SU-DHL-6 (cell line): ENCODE data around the gene NRF1.

Experiments
- H2AFZ ChIP-seq: fragments of 200-600 bp; sonication (generic); 2 replicates; pipeline ENCODE4 v1.6.1; 2014; ENCODE audit warnings: low read depth, mild to moderate bottlenecking, moderate library complexity, mixed read lengths, antibody characterized with exemption, low read length; ENCODE audit not compliant: severe bottlenecking
- H3F3A ChIP-seq: fragments of 200-600 bp; shearing (Covaris generic); 2 replicates; pipeline ENCODE4 v1.6.0; 2016; ENCODE audit warnings: antibody characterized with exemption, mild to moderate bottlenecking; ENCODE audit not compliant: insufficient read depth
- H3K27ac ChIP-seq: fragments of 200-600 bp; sonication (generic); 2 replicates; pipeline ENCODE4 v1.5.1; 2016; ENCODE audit warnings: low read depth, mild to moderate bottlenecking, low read length, moderate library complexity, mixed read lengths
- H3K27me3 ChIP-seq: fragments of 200-600 bp; sonication (generic), shearing (Covaris generic); 2 replicates; pipeline ENCODE4 v1.6.0; 2014; ENCODE audit warnings: mild to moderate bottlenecking, low read length
- H3K36me3 ChIP-seq: fragments of 200-600 bp; sonication (generic); 2 replicates; pipeline ENCODE4 v1.6.1; 2014; ENCODE audit warnings: mild to moderate bottlenecking, low read length, mixed read lengths
- H3K4me2 ChIP-seq: fragments of 300-600, 200-600 bp; shearing (Covaris generic), sonication (generic); 2 replicates; pipeline ENCODE4 v1.6.0; 2014; ENCODE audit warnings: low read length, low read depth, mild to moderate bottlenecking; ENCODE audit not compliant: poor library complexity, severe bottlenecking
- H3K4me3 ChIP-seq: fragments of 200-600 bp; sonication (generic); 2 replicates; pipeline ENCODE4 v1.5.1; 2014; ENCODE audit warnings: antibody characterized with exemption, low read length, mild to moderate bottlenecking, mixed read lengths; ENCODE audit not compliant: insufficient read depth, poor library complexity, severe bottlenecking
- H3K79me2 ChIP-seq: fragments of 200-600 bp; sonication (generic); 2 replicates; pipeline ENCODE4 v1.6.1; 2014; ENCODE audit warnings: mild to moderate bottlenecking, low read length, moderate library complexity; ENCODE audit not compliant: insufficient read depth
- H3K9ac ChIP-seq: fragments of 200-600 bp; sonication (generic); 2 replicates; pipeline ENCODE4 v1.7.0; 2014; ENCODE audit warnings: mild to moderate bottlenecking, low read length
- H3K9me2 ChIP-seq: fragments of 200-600 bp; sonication (generic); replicated peaks from 2 replicates; pipeline ENCODE4 v1.6.1; 2014; ENCODE audit warnings: low read length; ENCODE audit not compliant: insufficient read depth
- H3K9me3 ChIP-seq: fragments of 200-600 bp; sonication (generic); 2 replicates; pipeline ENCODE4 v1.6.1; 2014; ENCODE audit warnings: low read length, mixed read lengths; ENCODE audit not compliant: insufficient read depth
- H4K20me1 ChIP-seq: fragments of 200-600 bp; sonication (generic); 2 replicates; pipeline ENCODE4 v1.6.1; 2014; ENCODE audit warnings: low read depth, mild to moderate bottlenecking, antibody characterized with exemption, low read length, moderate library complexity, mixed read lengths
- EZH2phosphoT487 ChIP-seq: fragments of 200-600 bp; sonication (generic), shearing (Covaris generic); conservative IDR thresholded peaks from 2 replicates; pipeline ENCODE4 v1.6.1; 2018; ENCODE audit warnings: mild to moderate bottlenecking, antibody characterized with exemption, low read length, moderate library complexity, mixed read lengths
- TF ChIP-seq, protein P1 (sequence below): fragments of 200-600 bp; sonication (generic); IDR thresholded peaks from one replicate; pipeline ENCODE4 v1.5.1; 2017; ENCODE audit warnings: antibody characterized with exemption, mild to moderate bottlenecking, low read length, moderate library complexity; ENCODE audit not compliant: insufficient read depth, poor library complexity, severe bottlenecking

Gene NRF1

GRCh38 chr7:129748356-129749109 is 137.0 kb downstream of the NRF1 start:
- H3K36me3 ChIP-seq: no peaks in the 10 kb centered on the region
- H2AFZ ChIP-seq: no peak overlapping the region
- no peak overlapping the region for H3K4me3 ChIP-seq
- H3F3A ChIP-seq: no peaks in the 10 kb centered on the region
- no peak overlapping the region for H3K9ac ChIP-seq
- H3K9me2 ChIP-seq: no peaks in the 10 kb centered on the region
- no peaks in the 10 kb centered on the region for H3K79me2 ChIP-seq
- no peaks in the 10 kb centered on the region for H4K20me1 ChIP-seq
- no peaks in the 10 kb centered on the region for H3K9me3 ChIP-seq
- H3K27me3 ChIP-seq: no peaks in the 10 kb centered on the region
- H3K4me2 ChIP-seq: no peak overlapping the region
- TF ChIP-seq EZH2phosphoT487: no peak
- TF ChIP-seq, protein P1, sequence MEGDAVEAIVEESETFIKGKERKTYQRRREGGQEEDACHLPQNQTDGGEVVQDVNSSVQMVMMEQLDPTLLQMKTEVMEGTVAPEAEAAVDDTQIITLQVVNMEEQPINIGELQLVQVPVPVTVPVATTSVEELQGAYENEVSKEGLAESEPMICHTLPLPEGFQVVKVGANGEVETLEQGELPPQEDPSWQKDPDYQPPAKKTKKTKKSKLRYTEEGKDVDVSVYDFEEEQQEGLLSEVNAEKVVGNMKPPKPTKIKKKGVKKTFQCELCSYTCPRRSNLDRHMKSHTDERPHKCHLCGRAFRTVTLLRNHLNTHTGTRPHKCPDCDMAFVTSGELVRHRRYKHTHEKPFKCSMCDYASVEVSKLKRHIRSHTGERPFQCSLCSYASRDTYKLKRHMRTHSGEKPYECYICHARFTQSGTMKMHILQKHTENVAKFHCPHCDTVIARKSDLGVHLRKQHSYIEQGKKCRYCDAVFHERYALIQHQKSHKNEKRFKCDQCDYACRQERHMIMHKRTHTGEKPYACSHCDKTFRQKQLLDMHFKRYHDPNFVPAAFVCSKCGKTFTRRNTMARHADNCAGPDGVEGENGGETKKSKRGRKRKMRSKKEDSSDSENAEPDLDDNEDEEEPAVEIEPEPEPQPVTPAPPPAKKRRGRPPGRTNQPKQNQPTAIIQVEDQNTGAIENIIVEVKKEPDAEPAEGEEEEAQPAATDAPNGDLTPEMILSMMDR: no peak
- no peak overlapping the region for H3K27ac ChIP-seq

DNA sequence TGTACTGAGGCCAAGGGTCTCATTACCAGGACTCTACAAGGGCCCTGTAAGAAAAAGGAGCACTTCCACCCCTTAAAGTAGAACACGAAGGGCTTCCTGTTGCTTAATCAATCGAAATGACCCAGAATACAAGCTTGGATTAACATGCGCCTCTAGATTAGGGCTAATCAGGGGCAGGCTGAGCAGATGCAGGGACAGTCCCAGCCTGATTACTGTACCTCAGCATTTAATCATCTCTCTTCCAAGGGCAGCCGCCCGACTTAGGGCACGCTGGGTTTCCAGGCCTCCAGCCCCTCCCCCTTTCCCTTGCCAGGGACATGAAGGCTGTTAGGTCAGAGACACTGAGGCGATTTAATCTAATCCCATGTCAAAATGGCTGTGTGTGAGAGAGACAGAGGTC is 138.6 kb downstream of the NRF1 start:
- Histone ChIP-seq H3K4me3 (no peak overlapping the region), H3K9ac (no peak overlapping the region), H3K9me2 (no peaks in the 10 kb centered on the region), H3K9me3 (no peaks in the 10 kb centered on the region), H3K79me2 (no peaks in the 10 kb centered on the region), H3K27ac (no peak overlapping the region), H3K4me2 (no peak overlapping the region), H3K36me3 (no peaks in the 10 kb centered on the region), H4K20me1 (no peaks in the 10 kb centered on the region), H3F3A (no peaks in the 10 kb centered on the region), H3K27me3 (no peaks in the 10 kb centered on the region), H2AFZ (no peak overlapping the region)
- TF ChIP-seq, protein P1: no peak
- TF ChIP-seq EZH2phosphoT487: no peak

GRCh38 chr7:129750501-129750900 is 139.0 kb downstream of the NRF1 start:
- H3K27me3 ChIP-seq: no peaks in the 10 kb centered on the region
- no peak overlapping the region for H3K27ac ChIP-seq
- no peak overlapping the region for H3K9ac ChIP-seq
- no peaks in the 10 kb centered on the region for H4K20me1 ChIP-seq
- no peaks in the 10 kb centered on the region for H3F3A ChIP-seq
- no peaks in the 10 kb centered on the region for H3K9me3 ChIP-seq
- no peak overlapping the region for H3K4me3 ChIP-seq
- no peaks in the 10 kb centered on the region for H3K36me3 ChIP-seq
- H3K9me2 ChIP-seq: no peaks in the 10 kb centered on the region
- H3K79me2 ChIP-seq: no peaks in the 10 kb centered on the region
- no peak overlapping the region for H3K4me2 ChIP-seq
- no peak overlapping the region for H2AFZ ChIP-seq
- TF ChIP-seq, protein P1: no peak
- no peak for TF ChIP-seq EZH2phosphoT487
